CD1c-positive myeloid dendritic cell (primary cell): Measurements from ENCODE around the gene C14orf180.

Source experiments
- DNase-seq: peaks from one replicate; pipeline ENCODE4 v3.0.0-alpha.2; 2016; ENCODE audit errors: extremely low spot score

The C14orf180 gene

DNA sequence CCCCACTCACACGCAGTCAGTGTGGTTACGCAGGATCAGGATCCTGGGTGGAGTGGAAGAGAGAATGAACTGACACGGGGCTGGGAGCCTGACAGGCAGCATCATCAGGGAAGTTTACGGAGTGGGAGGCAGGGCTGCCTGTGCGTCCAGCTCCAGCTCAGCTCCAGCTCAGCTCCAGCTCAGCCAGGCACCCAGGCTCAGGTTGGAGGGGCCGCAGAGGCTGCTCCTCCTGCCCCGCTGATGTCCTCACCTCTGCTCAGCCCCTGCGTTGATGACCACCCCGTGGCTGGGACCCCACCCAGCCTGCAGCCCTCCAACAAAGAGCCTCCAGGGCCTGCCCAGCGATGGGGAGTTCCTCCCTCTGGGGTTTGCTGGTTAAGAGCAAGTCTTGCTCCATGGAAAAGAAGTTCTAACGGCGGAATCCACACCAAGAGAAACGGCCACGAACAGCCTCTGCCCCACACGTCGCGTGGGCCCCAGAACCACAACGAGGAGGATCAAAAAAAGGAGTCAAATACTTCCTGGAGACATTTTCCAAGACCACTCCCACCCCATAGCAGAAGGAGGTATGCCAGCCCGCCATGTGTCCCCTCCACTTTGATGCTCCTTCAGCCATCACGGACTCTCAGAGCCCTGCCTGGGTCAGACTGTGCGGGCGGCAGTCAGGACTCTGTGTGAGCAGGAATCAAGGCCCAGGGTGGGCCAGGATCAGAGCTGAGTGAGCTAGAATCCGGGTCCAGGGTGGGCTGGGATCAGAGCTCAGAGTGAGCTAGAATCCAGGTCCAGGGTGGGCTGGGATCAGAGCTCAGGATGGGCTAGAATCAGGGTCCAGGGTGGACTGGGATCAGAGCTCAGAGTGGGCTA lies 17.7 kb upstream of the C14orf180 start:
- no peak for DNase-seq

- DNase-seq, result no peak
Observed at GRCh38 chr14:104562606-104563005, 17.0 kb upstream of the C14orf180 start.

DNA sequence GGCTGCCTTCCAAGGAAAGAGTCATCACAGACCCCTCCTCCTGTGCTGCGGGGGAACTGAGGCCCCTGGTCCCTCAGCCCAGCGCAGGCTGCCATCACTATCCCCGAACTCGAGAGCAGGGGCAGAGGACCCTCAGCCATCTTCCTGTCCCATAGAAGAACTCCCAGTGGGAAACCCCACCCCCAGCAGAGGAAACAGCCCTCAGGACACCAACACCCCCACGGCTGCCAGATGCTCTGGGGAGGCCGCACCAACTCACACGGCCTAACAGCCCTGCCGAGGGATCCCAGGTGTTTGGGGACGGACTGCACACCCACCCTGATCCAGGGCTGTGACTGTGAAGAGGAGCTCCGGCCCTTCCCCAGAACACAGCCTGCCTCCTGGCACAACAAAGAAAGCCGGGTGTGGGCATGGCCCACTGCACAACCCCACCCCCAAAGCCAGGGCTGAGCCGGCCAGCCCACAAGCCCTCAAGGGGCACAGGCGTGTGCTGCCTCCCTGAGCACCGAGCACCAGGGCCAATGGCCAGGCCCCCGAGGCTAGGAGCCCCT lies 16.3 kb upstream of the C14orf180 start:
- DNase-seq, result no peak

DNA sequence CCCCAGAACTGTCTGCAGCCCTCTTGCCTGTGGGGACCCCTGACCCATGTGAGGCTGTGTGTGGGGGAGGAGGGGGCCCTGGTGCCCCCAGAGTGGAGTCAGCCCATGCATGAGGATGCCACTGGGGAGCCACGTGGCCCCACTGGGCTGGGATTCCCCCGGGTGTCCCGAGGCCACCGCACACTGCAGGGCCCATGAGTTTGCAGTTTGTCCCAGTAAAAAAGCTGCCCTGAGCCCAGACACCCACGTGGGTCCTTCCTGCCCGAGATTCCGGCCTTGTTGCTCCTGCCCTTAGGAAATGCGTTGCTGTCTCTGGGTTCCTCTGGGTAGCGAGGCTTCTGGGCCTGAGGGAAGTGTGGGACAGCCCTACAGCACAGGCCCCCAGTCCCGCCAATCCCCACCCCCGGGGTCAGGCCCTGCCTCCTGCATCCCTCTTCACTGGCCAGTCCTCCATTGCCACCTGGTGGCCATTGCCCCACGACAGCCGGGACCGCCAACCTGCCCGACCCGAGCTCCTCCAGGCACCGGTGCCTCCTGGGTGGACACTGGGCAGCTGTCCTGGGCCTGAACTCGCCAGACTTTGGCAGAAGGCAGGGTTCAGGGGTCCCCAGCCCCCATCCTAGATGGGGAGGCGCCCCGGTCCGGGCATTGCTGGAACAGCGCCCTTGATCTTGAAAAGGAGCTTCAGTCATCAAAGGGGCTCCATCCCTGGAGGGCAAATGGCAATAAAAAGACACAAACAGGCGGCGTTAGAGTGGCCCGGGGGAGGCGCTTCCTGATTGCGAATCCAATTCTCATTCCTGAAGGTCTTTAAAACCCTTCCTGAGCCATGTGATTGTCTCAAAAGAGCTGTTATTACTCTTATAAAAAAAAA lies 15.6 kb upstream of the C14orf180 start:
- peak; percentile 33 for DNase-seq

- DNase-seq, result no peak
Observed at GRCh38 chr14:104564744-104565679, 14.6 kb upstream of the C14orf180 start.

- no peak for DNase-seq
Observed at GRCh38 chr14:104567141-104567956, 12.2 kb upstream of the C14orf180 start.

- DNase-seq, result no peak
Observed at GRCh38 chr14:104567957-104568225, 11.7 kb upstream of the C14orf180 start.

GRCh38 chr14:104568620-104569019 lies 10.9 kb upstream of the C14orf180 start:
- DNase-seq, result no peak

GRCh38 chr14:104569435-104569834 lies 10.1 kb upstream of the C14orf180 start:
- DNase-seq, result no peak

DNA sequence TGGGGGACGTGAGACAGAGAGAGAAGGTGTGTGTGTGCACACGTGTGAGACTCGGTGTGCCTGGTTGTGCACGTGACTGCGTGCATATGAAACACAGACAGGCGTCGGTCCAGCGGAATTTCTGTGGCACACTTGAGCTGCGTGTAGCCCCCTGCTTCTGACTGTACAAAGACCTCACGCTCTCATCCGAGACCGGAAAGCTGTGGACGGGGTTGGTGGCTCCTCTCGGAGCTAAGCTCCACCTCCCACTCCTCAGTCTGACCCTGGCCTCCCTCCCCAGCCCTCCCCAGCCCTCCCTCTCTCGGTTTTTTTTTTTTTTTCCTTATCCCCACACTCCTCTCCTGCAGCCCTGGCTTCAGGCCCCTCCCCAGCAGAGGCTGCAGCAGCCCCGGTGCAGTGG lies 8.3 kb upstream of the C14orf180 start:
- DNase-seq, result no peak

DNA sequence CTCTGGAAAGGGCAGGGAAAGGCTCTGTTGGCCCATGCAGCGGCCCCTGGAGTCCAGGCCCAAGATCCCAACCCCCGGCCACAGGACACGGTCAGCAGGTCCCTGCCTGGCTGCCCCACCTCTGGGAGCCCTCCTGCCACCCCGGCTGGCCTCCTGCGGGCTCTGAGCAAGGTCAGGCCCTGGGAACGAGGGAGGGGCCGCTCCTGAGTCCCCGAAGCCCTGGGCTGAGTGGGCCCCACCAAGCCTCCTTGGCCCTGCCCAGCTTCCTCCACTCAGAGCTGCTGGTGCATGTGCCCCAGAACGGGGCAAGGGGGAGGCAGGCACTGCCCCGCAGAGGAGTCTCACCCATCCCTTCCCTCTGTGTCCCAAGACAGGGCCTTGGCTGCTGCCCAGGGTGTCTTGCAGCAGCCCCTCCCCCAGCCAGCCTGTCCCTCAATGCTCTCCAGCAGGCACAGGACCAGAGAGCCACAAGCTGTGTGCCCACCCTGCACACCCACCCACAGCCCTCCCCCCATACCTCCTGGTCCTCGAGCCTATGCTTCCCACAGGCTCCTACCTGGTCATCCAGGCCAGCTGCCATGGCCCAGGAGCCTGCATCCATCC lies 7.4 kb upstream of the C14orf180 start:
- no peak for DNase-seq

GRCh38 chr14:104572668-104573067 lies 6.9 kb upstream of the C14orf180 start:
- no peak for DNase-seq

DNA sequence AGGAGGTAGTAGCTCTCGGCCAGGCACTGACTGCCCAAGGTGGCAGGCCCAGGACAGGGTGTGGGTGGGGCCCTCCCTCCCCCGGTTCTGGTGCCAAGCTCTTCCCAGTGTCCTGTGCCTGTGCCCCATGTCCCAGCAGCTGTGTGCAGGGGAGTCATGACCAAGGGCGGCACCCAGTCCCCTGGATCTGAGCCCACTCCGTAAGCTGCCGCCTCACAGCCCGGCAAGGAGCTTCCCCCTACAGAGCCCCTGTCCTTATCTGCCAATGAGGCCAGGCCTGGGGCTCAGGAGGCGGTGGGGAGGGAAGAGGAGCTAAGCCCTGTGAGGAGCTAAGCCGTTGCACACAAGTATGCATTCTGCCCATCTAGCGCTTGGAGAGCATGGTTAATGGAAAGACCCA lies 5.6 kb upstream of the C14orf180 start:
- no peak for DNase-seq

- no peak for DNase-seq
Observed at GRCh38 chr14:104574536-104574935, 5.0 kb upstream of the C14orf180 start.

GRCh38 chr14:104574978-104575583 lies 4.5 kb upstream of the C14orf180 start:
- no peak for DNase-seq

DNA sequence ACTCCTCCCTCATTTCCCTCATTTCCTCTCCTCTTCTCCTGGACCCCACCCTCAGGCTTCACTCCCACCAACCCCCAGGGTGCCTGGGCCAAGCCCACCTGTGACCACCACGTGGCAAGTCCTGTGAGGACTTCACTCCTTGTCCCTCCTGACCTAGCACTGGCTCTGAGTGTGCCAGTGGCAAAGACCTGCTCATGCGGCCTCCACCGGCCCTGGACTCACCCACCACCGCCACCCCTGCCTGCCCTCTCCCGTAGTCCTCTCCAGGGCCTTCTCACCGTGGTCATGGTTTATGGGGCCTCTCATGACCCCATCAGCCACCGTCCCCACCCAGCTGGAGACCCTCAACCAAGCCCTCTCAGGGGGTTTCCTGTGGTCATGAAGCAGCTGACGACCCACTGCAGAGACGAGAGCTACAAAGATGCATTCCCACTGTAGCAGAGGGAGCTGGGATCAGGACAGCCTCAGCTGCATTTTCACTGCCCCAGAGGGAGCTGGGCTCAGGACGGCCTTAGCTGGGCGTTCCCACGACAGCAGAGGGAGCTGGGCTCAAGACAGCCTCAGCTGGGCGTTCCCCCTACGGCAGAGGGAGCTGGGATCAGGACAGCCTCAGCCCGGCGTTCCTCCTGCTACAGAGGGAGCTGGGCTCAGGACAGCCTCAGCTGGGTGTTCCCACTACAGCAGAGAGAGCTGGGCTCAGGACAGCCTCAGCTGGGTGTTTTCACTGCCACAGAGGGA lies 3.2 kb upstream of the C14orf180 start:
- DNase-seq, result no peak

DNA sequence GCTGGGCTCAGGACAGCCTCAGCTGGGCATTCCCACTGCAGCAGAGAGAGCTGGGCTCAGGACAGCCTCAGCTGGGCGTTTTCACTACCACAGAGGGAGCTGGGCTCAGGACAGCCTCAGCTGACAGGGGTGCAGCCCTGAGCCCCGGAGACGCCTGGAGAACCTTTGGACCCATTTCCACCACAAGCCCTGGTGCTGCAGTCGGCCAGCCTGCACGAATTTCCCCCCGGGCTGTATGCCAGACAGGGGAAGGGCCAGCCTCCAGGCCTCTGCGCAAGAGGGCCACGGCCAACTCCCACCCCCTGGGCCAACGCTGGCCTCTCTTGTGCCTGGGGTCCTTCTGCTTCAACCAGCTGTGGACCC lies 2.6 kb upstream of the C14orf180 start:
- no peak for DNase-seq

- DNase-seq, result no peak
Observed at GRCh38 chr14:104577426-104577825, 2.1 kb upstream of the C14orf180 start.

- no peak for DNase-seq
Observed at GRCh38 chr14:104577847-104578301, 1.7 kb upstream of the C14orf180 start.
